GM18511 (cell line): Measurements from ENCODE around the gene VAV2.

Experiments used
- ATAC-seq: cut with Tn5 transposase; IDR thresholded peaks from one replicate; pipeline ENCODE4 v1.9.1; 2021; ENCODE audit warnings: mild to moderate bottlenecking, moderate library complexity; ENCODE audit not compliant: unreplicated experiment

Gene VAV2

GRCh38 chr9:133991964-133992779, at the start of gene VAV2:
Gene VAV2 (minus strand): TSS chr9:133992324. CDS start chr9:133992278, 46 bp downstream.
- peak; percentile 59 for ATAC-seq

GRCh38 chr9:134041649-134041962, 49.5 kb upstream of the VAV2 start:
- no peak for ATAC-seq

- no peak for ATAC-seq
Observed at GRCh38 chr9:134040781-134041648, 48.9 kb upstream of the VAV2 start.

- no peak for ATAC-seq
Observed at GRCh38 chr9:134040176-134040565, 48.0 kb upstream of the VAV2 start.

GRCh38 chr9:134039386-134040175, 47.5 kb upstream of the VAV2 start:
- ATAC-seq = no peak

GRCh38 chr9:134037641-134038040, 45.5 kb upstream of the VAV2 start:
- no peak for ATAC-seq

- no peak for ATAC-seq
Observed at GRCh38 chr9:134036130-134036529, 44.0 kb upstream of the VAV2 start.

- no peak for ATAC-seq
Observed at GRCh38 chr9:134035041-134036039, 43.2 kb upstream of the VAV2 start.

GRCh38 chr9:134034215-134035040, 42.3 kb upstream of the VAV2 start:
- no peak for ATAC-seq

- ATAC-seq = no peak
Observed at GRCh38 chr9:134033516-134034214, 41.5 kb upstream of the VAV2 start.

- no peak for ATAC-seq
Observed at GRCh38 chr9:134032456-134033222, 40.5 kb upstream of the VAV2 start.

GRCh38 chr9:134031783-134032182, 39.7 kb upstream of the VAV2 start:
- no peak for ATAC-seq

GRCh38 chr9:134030821-134031470, 38.8 kb upstream of the VAV2 start:
- no peak for ATAC-seq

GRCh38 chr9:134029248-134030226, 37.4 kb upstream of the VAV2 start:
- ATAC-seq = no peak

GRCh38 chr9:134028575-134029247, 36.6 kb upstream of the VAV2 start:
- no peak for ATAC-seq

- ATAC-seq = no peak
Observed at GRCh38 chr9:134028076-134028475, 36.0 kb upstream of the VAV2 start.
